HG02571 (cell line): Measurements from ENCODE around the gene RAD54L.
"Not testable (repeated sequence)": the region's sequence is repeated elsewhere in the genome, so short reads cannot be mapped to it uniquely, and the experiment has no call there.

Experiments used
- ATAC-seq: cut with Tn5 transposase; IDR thresholded peaks from one replicate; pipeline ENCODE4 v1.9.1; 2021; ENCODE audit warnings: mild to moderate bottlenecking, moderate library complexity; ENCODE audit not compliant: unreplicated experiment

Gene RAD54L

GRCh38 chr1:46317323-46317722, 69.8 kb downstream of the RAD54L start:
- ATAC-seq, result no peak

GRCh38 chr1:46319301-46319700, 71.7 kb downstream of the RAD54L start:
- not testable (repeated sequence) for ATAC-seq

- ATAC-seq, result not testable (repeated sequence)
Measured at GRCh38 chr1:46319960-46320914, 72.7 kb downstream of the RAD54L start.

GRCh38 chr1:46322191-46322590, 74.6 kb downstream of the RAD54L start:
- ATAC-seq, result not testable (repeated sequence)

- ATAC-seq, result not testable (repeated sequence)
Measured at GRCh38 chr1:46325285-46326076, 77.9 kb downstream of the RAD54L start.
